Neural crest cell (in vitro differentiated cells): Measurements from ENCODE around the gene EHBP1L1. TPM values are rescaled to one million over a fixed set of nuclear protein-coding genes. Genes with fewer than 3 reads are reported as not detected.

Experiments used
- DNase-seq: peaks from one replicate; pipeline ENCODE4 v3.0.0; 2021; ENCODE audit warnings: low read depth, mixed read lengths, low spot score
- H3K27ac Mint-ChIP-seq: one replicate; pipeline ENCODE4 v1.8.0; 2021; ENCODE audit warnings: mild to moderate bottlenecking, mixed read lengths; ENCODE audit not compliant: unreplicated experiment
- H3K27me3 Mint-ChIP-seq: 2 replicates; pipeline ENCODE4 v1.8.0; 2021; ENCODE audit warnings: low read depth, mild to moderate bottlenecking, mixed read lengths
- H3K36me3 Mint-ChIP-seq: 2 replicates; pipeline ENCODE4 v1.8.0; 2021; ENCODE audit warnings: low read depth, mild to moderate bottlenecking, mixed read lengths
- H3K4me1 Mint-ChIP-seq: 2 replicates; pipeline ENCODE4 v1.8.0; 2021; ENCODE audit warnings: mixed read lengths
- H3K4me3 Mint-ChIP-seq: one replicate; pipeline ENCODE4 v1.8.0; 2021; ENCODE audit warnings: mild to moderate bottlenecking, mixed read lengths
- H3K9me3 Mint-ChIP-seq: 2 replicates; pipeline ENCODE4 v1.8.0; 2021; ENCODE audit warnings: mixed read lengths
- CTCF ChIP-seq: fragments of 200-600 bp; sonication (generic); conservative IDR thresholded peaks from 2 replicates; pipeline ENCODE4 v1.5.0; 2021; ENCODE audit warnings: antibody characterized with exemption, mild to moderate bottlenecking
- total RNA-seq: library from RNA; stranded (reverse); gene quantifications from 2 replicates; pipeline ENCODE4 v1.2.1, GENCODE V29; 2021

Gene EHBP1L1
- total RNA-seq, 1 donor from 2014 or later: 13.6 TPM

- Mint-ChIP-seq H3K27ac (no peak overlapping the region), H3K4me3 (peak overlapping the region; percentile 44), H3K9me3 (no peaks in the 10 kb centered on the region), H3K27me3 (peaks cover 64% of the 10 kb centered on the region), H3K4me1 (peaks cover 34% of the 10 kb centered on the region), H3K36me3 (no peaks in the 10 kb centered on the region)
- no peak for TF ChIP-seq CTCF
- DNase-seq: no peak
Measured at GRCh38 chr11:65548395-65548794, 27.5 kb upstream of the EHBP1L1 start.

- Mint-ChIP-seq H3K36me3 (no peaks in the 10 kb centered on the region), H3K27ac (no peak overlapping the region), H3K9me3 (no peaks in the 10 kb centered on the region), H3K27me3 (peaks cover 61% of the 10 kb centered on the region), H3K4me1 (peaks cover 32% of the 10 kb centered on the region), H3K4me3 (no peak overlapping the region)
- no peak for DNase-seq
- TF ChIP-seq CTCF: no peak
Measured at GRCh38 chr11:65549096-65549495, 26.8 kb upstream of the EHBP1L1 start.

- DNase-seq: no peak
- Mint-ChIP-seq H3K4me3 (peak overlapping the region; percentile 73), H3K36me3 (no peaks in the 10 kb centered on the region), H3K4me1 (peaks cover 46% of the 10 kb centered on the region), H3K27ac (no peak overlapping the region), H3K27me3 (peaks cover 50% of the 10 kb centered on the region), H3K9me3 (no peaks in the 10 kb centered on the region)
- peak; percentile 51 for TF ChIP-seq CTCF
Measured at GRCh38 chr11:65551572-65552387, 24.1 kb upstream of the EHBP1L1 start.

GRCh38 chr11:65552388-65552951 is 23.4 kb upstream of the EHBP1L1 start:
- Mint-ChIP-seq H3K27ac (no peak overlapping the region), H3K4me1 (peaks cover 51% of the 10 kb centered on the region), H3K4me3 (peak overlapping the region; percentile 73), H3K36me3 (no peaks in the 10 kb centered on the region), H3K9me3 (no peaks in the 10 kb centered on the region), H3K27me3 (peaks cover 52% of the 10 kb centered on the region)
- TF ChIP-seq CTCF: no peak
- DNase-seq: no peak

GRCh38 chr11:65553301-65554001 is 22.4 kb upstream of the EHBP1L1 start:
- TF ChIP-seq CTCF: no peak
- peaks cover 47% of the 10 kb centered on the region for H3K4me1 Mint-ChIP-seq
- H3K27me3 Mint-ChIP-seq: peaks cover 45% of the 10 kb centered on the region
- no peak overlapping the region for H3K4me3 Mint-ChIP-seq
- DNase-seq: no peak
- H3K9me3 Mint-ChIP-seq: no peaks in the 10 kb centered on the region
- no peaks in the 10 kb centered on the region for H3K36me3 Mint-ChIP-seq
- no peak overlapping the region for H3K27ac Mint-ChIP-seq
